ENCODE results near the gene TNS1.

GRCh38 chr2:217968023-217968422 lies 34.8 kb downstream of the TNS1 start:
- TF ChIP-seq POLR2A (IDR thresholded peaks at IDR 0.05) (no peak), CTCF (IDR thresholded peaks at IDR 0.05) (no peak)

Measured in thyroid gland (tissue), 4 donors.